Hepatic stellate cell (primary cell): ENCODE data around the gene RPEL1.
A peak's percentile ranks its signal among the peaks of the same experiment; 100 is the strongest.
"Not testable (repeated sequence)": the region's sequence is repeated elsewhere in the genome, so short reads cannot be mapped to it uniquely, and the experiment has no call there.

Experiments
- DNase-seq: peaks from one replicate; pipeline ENCODE4 v3.0.0; 2011; ENCODE audit warnings: low spot score

RPEL1 gene

DNA sequence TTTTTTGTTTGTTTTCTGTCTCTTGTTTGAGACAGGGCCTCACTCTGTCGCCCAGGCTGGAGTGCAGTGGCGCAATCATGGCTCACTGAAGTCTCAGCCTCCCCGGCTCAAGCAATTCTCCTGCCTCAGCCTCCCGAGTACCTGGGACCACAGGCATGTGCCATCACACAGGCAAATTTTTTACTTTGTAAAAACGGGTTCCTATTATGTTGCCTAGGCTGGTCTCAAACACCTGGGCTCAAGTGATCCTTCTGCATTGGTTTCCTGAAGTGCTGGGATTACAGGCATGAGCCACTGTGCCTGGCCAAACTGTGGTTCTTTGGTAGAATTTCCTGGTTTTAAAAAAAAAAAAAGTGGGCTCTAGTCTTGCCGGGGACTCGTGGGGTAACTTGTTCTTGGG is at the start of gene RPEL1:
Gene RPEL1 (plus strand): TSS at position 301 of the 400 bp plus-strand sequence. CDS start 110 bp downstream, outside the sequence.
- DNase-seq = not testable (repeated sequence)

DNA sequence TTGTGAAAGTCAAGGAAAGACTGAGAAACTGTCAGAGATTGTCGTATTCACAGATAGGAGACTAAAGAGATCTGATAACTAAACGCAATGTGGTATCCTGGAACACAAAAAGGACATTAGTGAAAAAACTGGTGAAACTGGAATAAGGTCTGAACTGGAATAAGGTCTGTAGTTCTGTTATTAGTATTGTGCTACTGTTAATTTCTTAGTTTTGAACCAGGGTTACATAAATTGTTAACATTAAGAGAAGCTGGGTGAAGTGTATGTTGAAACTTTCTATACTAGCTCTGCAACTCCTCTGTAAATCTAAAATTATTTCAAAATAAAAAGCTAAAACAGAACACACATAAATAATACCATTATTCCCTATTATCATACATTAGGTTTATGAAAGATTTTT is 49.2 kb upstream of the RPEL1 start:
- no peak for DNase-seq

- DNase-seq = peak; percentile 80
Measured at GRCh38 chr10:103197174-103197573, 48.5 kb upstream of the RPEL1 start.

GRCh38 chr10:103197903-103198302 is 47.8 kb upstream of the RPEL1 start:
- DNase-seq = no peak

DNA sequence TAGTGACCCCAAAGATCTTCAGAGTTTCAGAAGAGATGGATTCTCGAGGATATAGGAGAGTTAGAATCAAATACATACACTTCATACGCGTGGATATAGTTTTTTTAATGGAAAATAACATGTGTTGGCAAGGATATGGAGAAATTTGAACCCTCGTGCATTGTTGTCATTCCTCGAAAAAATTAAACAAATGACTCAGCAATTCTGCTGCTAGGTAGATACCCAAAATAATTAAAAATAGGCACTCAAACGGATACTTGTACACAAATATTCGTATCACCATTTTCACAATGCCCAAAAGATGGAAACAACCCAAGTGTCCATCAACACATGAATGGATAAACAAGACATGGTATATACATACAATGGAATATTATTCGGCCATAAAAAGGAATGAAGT is 47.0 kb upstream of the RPEL1 start:
- no peak for DNase-seq

DNA sequence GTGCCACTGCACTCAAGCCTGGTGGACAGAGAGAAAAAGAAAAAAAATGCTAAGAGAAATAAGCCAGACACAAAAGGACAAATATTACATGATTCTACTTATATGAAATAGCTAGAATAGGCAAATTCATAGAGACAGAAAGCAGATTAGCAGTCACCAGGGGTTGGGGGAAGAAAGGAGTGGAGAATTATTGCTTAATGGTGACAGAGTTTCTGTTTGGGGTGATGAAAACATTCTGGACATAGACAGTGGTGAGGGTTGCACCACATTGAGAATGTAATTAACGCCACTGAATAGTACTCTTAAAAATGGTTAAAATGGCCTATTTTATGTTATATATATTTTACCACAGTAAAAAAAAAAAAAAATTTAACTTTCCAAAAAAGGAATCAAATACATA is 46.2 kb upstream of the RPEL1 start:
- no peak for DNase-seq

- no peak for DNase-seq
Measured at GRCh38 chr10:103202319-103202718, 43.4 kb upstream of the RPEL1 start.

DNA sequence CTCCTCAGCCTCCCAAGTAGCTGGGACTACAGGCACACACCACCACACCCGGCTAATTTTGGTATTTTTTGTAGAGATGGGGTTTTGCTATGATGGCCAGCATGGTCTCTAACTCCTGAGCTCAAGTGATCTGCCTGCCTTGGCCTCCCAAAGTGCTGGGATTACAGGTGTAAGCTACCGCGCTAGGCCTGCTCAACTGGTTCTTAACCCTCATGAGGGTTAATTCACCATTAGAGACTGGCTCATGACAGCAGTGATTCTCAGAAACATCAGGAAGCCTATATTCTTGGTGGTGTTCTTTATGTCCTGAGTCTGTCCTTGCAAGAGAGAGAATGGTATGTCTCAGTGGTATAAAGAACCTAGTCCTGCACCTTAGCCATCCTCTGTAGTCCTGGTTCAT is 42.2 kb upstream of the RPEL1 start:
- no peak for DNase-seq

GRCh38 chr10:103204353-103205255 is 41.1 kb upstream of the RPEL1 start:
- no peak for DNase-seq

DNA sequence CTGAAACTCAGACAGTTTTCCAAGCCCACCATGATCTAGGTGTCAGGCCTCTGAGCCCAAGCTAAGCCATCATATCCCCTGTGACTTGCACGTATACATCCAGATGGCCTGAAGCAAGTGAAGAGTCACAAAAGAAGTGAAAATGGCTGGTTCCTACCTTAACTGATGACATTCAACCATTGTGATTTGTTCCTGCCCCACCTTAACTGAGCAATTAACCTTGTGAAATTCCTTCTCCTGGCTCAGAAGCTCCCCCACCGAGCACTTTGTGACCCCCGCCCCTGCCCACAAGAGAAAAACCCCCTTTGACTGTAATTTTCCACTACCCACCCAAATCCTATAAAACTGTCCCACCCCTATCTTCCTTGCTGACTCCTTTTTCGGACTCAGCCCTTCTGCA is 40.3 kb upstream of the RPEL1 start:
- DNase-seq = not testable (repeated sequence)

GRCh38 chr10:103206715-103207114 is 39.0 kb upstream of the RPEL1 start:
- not testable (repeated sequence) for DNase-seq

- DNase-seq = no peak
Measured at GRCh38 chr10:103207141-103207540, 38.5 kb upstream of the RPEL1 start.

DNA sequence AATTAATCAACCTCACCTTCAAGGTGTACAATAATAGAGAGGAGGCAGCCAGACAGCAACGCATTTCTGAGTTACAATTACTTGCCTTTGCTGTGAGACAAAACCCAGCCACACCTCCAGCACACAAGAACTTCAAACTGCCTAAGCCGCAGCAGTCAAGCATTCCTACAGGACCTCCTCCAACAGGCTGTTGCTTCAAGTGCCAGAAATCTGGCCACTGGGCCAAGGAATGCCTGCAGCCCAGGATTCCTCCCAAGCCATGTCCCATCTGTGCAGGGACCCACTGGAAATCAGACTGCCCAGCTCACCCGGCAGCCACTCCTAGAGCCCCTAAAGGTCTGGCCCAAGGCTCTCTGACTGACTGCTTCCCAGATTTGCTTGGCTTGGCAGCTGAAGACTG is 38.0 kb upstream of the RPEL1 start:
- not testable (repeated sequence) for DNase-seq

DNA sequence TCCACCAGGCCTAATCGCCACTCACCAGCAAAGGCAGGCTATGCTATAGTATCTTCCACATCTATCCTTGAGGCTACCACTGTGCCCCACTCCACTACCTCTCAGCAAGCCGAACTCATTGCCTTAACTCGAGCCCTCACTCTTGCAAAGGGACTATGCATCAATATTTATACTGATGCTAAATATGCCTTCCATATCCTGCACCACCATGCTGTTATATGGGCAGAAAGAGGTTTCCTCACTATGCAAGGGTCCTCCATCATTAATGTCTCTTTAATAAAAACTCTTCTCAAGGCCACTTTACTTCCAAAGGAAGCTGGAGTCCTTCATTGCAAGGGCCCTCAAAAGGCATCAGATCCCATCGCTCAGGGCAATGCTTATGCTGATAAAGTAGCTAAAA is 35.4 kb upstream of the RPEL1 start:
- not testable (repeated sequence) for DNase-seq

GRCh38 chr10:103215601-103216000 is 30.1 kb upstream of the RPEL1 start:
- no peak for DNase-seq

DNA sequence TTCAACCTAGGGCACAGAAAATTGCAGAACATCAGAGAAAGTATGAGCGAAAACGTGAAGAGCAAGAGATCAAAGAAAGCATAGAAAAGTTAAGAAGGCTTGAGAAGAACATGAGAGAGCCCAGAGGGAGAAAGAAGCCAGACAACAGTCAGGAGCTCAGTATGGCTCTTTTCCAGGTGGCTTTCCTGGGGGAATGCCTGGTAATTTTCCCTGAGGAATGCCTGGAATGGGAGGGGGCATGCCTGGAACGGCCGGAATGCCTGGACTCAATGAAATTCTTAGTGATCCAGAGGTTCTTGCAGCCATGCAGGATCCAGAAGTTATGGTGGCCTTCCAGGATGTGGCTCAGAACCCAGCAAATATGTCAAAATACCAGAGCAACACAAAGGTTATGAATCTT is 29.3 kb upstream of the RPEL1 start:
- not testable (repeated sequence) for DNase-seq

DNA sequence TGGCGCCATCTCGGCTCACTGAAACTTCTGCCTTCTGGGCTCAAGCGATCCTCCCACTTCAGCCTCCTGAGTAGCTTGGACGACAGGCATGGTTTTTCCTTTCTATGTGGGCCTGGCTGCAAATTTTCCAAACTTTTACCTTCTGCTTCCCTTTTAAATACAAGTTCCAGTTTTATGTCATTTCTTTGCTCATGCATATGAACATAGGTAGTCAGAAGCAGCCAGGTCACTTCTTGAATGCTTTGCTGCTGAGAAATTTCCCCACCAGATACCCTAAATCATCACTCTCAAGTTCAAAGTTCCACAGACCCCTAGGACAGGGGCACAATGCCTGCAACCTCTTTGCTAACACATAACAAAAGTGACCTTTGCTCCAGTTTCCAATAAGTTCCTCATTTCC is 21.6 kb upstream of the RPEL1 start:
- DNase-seq = no peak

GRCh38 chr10:103224721-103225120 is 21.0 kb upstream of the RPEL1 start:
- DNase-seq = not testable (repeated sequence)

DNA sequence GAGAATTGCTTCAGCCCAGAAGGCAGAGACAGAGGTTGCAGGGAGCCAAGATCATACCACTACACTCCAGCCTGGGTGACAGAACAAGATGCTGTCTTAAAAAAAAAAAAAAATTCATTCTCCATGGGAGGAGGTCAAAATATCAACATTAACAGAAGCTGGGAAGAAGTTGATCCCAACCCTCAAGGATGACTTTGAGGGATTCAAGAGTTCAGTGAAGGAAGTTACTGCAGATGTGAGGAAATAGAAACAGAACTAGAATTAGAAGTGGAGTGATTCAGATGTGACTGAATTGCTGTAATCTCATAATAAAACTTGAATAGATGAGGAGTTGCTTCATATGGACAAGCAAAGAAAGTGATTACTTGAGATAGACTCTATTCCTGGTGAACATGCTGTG is 19.7 kb upstream of the RPEL1 start:
- DNase-seq = no peak

DNA sequence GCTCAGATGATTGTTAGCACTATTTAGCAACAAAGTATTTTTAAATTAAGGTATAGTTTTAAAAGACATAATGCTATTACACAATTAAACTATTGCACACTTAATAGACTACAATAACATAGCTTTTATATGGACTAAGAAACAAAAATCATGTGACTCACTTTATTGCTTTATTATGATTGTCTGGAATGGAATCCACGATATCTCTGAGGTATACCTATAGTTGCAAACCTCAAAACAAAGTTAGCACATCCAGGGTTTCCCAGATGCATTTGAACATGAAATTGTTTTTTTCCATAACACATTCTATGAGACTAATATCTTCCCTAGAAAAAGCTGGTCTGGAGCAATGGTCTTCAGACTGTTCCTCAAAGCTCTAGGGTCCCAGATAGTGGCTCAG is 18.3 kb upstream of the RPEL1 start:
- no peak for DNase-seq

DNA sequence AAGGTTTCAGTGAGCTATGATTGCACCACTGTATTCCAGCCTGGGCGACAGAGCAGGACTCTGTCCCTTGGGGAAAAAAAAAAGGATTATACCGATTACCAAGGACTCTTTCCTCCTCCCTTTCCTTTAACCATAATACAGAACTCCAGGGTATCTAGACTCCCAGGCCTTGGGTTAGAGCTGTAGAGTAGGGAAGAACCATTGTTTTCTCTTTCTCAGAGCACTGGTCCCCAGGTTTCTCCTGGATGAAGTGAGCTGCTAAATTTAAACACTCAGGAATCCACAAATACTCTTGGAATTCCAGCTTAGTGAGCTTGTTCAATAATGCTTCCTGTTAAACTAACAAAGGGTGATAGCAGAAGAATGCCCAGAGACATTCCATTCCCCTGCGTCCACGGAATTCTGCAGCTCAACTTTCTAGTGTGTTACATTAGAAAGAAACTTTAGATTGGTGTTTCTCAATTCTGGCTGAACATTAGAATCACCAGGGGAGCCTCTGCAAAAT is 14.6 kb upstream of the RPEL1 start:
- DNase-seq = peak; percentile 71

- no peak for DNase-seq
Measured at GRCh38 chr10:103232131-103232673, 13.5 kb upstream of the RPEL1 start.

- DNase-seq = no peak
Measured at GRCh38 chr10:103232772-103233488, 12.8 kb upstream of the RPEL1 start.
